CD14-positive monocyte (primary cell): ENCODE measurements around the gene CCDC34. TPM values are rescaled to one million over a fixed set of nuclear protein-coding genes. Genes with fewer than 3 reads are reported as not detected.

ENCODE experiments used
- DNase-seq, 3 donors: peaks; one replicate each; pipeline ENCODE4 v3.0.0-alpha.2; 2011 to 2022
- H2AFZ ChIP-seq: 2 replicates; pipeline ENCODE4 v1.6.0; 2012; ENCODE audit warnings: mild to moderate bottlenecking, low read depth, low read length, inconsistent platforms; ENCODE audit not compliant: insufficient read depth, poor library complexity, severe bottlenecking
- H3K27ac ChIP-seq, 2 donors: 1 replicate in 1 of 2; 2 replicates in 1 of 2; pipeline ENCODE4 v1.5.1; 2012 to 2013; ENCODE audit warnings: low read length in 2 of 2, control low read depth in 1 of 2, inconsistent platforms in 1 of 2, low read depth in 1 of 2, mild to moderate bottlenecking in 1 of 2
- H3K27me3 ChIP-seq, 2 donors: one replicate each; pipeline versions ENCODE4 v1.6.0 to v1.6.1; 2011 to 2013; ENCODE audit warnings: low read length in 2 of 2; ENCODE audit not compliant: control insufficient read depth in 2 of 2, insufficient read depth in 2 of 2
- H3K36me3 ChIP-seq, 2 donors: replicated peaks in 1 of 2; 1 replicate in 1 of 2; 2 replicates in 1 of 2; pipeline versions ENCODE4 v1.5.1 to v1.6.1; 2012 to 2013; ENCODE audit warnings: low read length in 2 of 2, control low read depth in 1 of 2, inconsistent platforms in 1 of 2, mild to moderate bottlenecking in 1 of 2; ENCODE audit not compliant: insufficient read depth in 2 of 2, control insufficient read depth in 1 of 2
- H3K4me1 ChIP-seq, 2 donors: 1 replicate in 1 of 2; 2 replicates in 1 of 2; pipeline versions ENCODE4 v1.5.1 to v1.6.1; 2012 to 2013; ENCODE audit warnings: low read length in 2 of 2, control low read depth in 1 of 2, inconsistent platforms in 1 of 2, mild to moderate bottlenecking in 1 of 2, moderate library complexity in 1 of 2; ENCODE audit not compliant: insufficient read depth in 2 of 2, control insufficient read depth in 1 of 2
- H3K4me2 ChIP-seq: replicated peaks from 2 replicates; pipeline ENCODE3; 2012; ENCODE audit warnings: low read length, moderate library complexity, mild to moderate bottlenecking; ENCODE audit not compliant: poor library complexity, severe bottlenecking; ENCODE audit errors: extremely low read depth
- H3K4me3 ChIP-seq, 3 experiments: fragments of 200-600 bp in 1 of 3; sonication (generic) in 1 of 3; replicated peaks in 1 of 3; 1 replicate in 2 of 3; 2 replicates in 1 of 3; pipeline ENCODE4 v1.5.1; 2011 to 2013; ENCODE audit warnings: low read length in 3 of 3, mild to moderate bottlenecking in 3 of 3, control low read depth in 2 of 3, low read depth in 2 of 3, inconsistent platforms in 1 of 3, moderate library complexity in 1 of 3
- H3K79me2 ChIP-seq: 2 replicates; pipeline ENCODE4 v1.6.0; 2012; ENCODE audit warnings: mild to moderate bottlenecking, control low read depth, inconsistent platforms, low read length, moderate library complexity; ENCODE audit not compliant: insufficient read depth
- H3K9ac ChIP-seq: 2 replicates; pipeline ENCODE4 v1.6.0; 2017; ENCODE audit warnings: low read length, mild to moderate bottlenecking; ENCODE audit not compliant: insufficient read depth, poor library complexity, severe bottlenecking
- H3K9me3 ChIP-seq, 2 donors: replicated peaks in 1 of 2; 1 replicate in 1 of 2; 2 replicates in 1 of 2; pipeline versions ENCODE4 v1.5.1 to v1.6.1; 2012 to 2013; ENCODE audit warnings: low read length in 2 of 2, control low read depth in 1 of 2; ENCODE audit not compliant: control insufficient read depth in 1 of 2, insufficient read depth in 1 of 2
- H4K20me1 ChIP-seq: 2 replicates; pipeline ENCODE4 v1.6.0; 2012; ENCODE audit warnings: mild to moderate bottlenecking, low read length, control low read depth, moderate library complexity; ENCODE audit not compliant: insufficient read depth
- H3K27ac Mint-ChIP-seq, 7 donors: one replicate each; pipeline ENCODE4 v1.8.0; 2020; ENCODE audit warnings: mild to moderate bottlenecking in 7 of 7, mixed read lengths in 7 of 7, moderate library complexity in 6 of 7, inconsistent platforms in 2 of 7
- H3K27me3 Mint-ChIP-seq, 3 donors: one replicate each; pipeline ENCODE4 v1.8.0; 2021 to 2022; ENCODE audit warnings: low read depth in 3 of 3, mild to moderate bottlenecking in 3 of 3, mixed read lengths in 3 of 3, moderate library complexity in 3 of 3, inconsistent platforms in 1 of 3
- H3K36me3 Mint-ChIP-seq, 2 donors: one replicate each; pipeline ENCODE4 v1.8.0; 2020; ENCODE audit warnings: mixed read lengths in 2 of 2, inconsistent platforms in 1 of 2, mild to moderate bottlenecking in 1 of 2
- H3K4me1 Mint-ChIP-seq: one replicate; pipeline ENCODE4 v1.8.0; 2020; ENCODE audit warnings: mild to moderate bottlenecking, mixed read lengths
- H3K4me3 Mint-ChIP-seq, 2 donors: one replicate each; pipeline ENCODE4 v1.8.0; 2020; ENCODE audit warnings: mild to moderate bottlenecking in 2 of 2, mixed read lengths in 2 of 2, moderate library complexity in 1 of 2
- H3K9me3 Mint-ChIP-seq, 7 donors: one replicate each; pipeline ENCODE4 v1.8.0; 2020 to 2022; ENCODE audit warnings: mixed read lengths in 7 of 7, mild to moderate bottlenecking in 6 of 7, moderate library complexity in 6 of 7, inconsistent platforms in 2 of 7
- CTCF ChIP-seq: fragments of 200-600 bp; IDR thresholded peaks from one replicate; pipeline ENCODE4 v1.8.0; 2022; ENCODE audit warnings: antibody characterized with exemption, mild to moderate bottlenecking
- WGBS: methylation state at CpG from one replicate; pipeline ENCODE4 v1.1.5; 2013; ENCODE audit warnings: missing lambda C conversion rate; ENCODE audit not compliant: insufficient coverage; 5-methylcytosine and 5-hydroxymethylcytosine counted together
- intact Hi-C, 2 donors: fragments of 100-400 bp; cut with micrococcal nuclease; formaldehyde crosslinking; loops; one replicate each; pipeline versions ENCODE4 v1.15.0 to v1.15.1; 2023
- polyA plus RNA-seq, 3 donors: library from polyadenylated mRNA; depleted of rRNA in 1 of 3; unstranded in 2 of 3; stranded (reverse) in 1 of 3; fragments of 300-500 nt in 2 of 3; fragments of >200 nt in 1 of 3; fragmentation: Illumina TruSeq in 2 of 3; gene quantifications; 1 replicate in 2 of 3; 2 replicates in 1 of 3; pipeline ENCODE4 v1.2.3, GENCODE V29; 2012 to 2021

CCDC34 gene
- polyA plus RNA-seq, 3 donors = 0.08 to 0.11 (median 0.11) TPM

- no peak overlapping the region for H3K27ac ChIP-seq
- H3K9me3 ChIP-seq = no peaks in the 10 kb centered on the region
- H3K4me2 ChIP-seq = no peak overlapping the region
- Mint-ChIP-seq H3K27me3 (no peaks in the 10 kb centered on the region), H3K4me1 (no peaks in the 10 kb centered on the region), H3K9me3 (peaks cover 0 to 3% (median 0%) of the 10 kb centered on the region in 7 donors), H3K27ac (no peak overlapping the region), H3K36me3 (no peaks in the 10 kb centered on the region), H3K4me3 (no peak overlapping the region)
- no peak overlapping the region for H3K4me3 ChIP-seq
- H3K79me2 ChIP-seq = no peaks in the 10 kb centered on the region
- WGBS = 100% methylated on average over 3 of the region's 5 CpGs
- no peaks in the 10 kb centered on the region for H4K20me1 ChIP-seq
- no peak for DNase-seq
- H3K9ac ChIP-seq = no peak overlapping the region
- TF ChIP-seq CTCF = no peak
- H2AFZ ChIP-seq = no peak overlapping the region
- no peaks in the 10 kb centered on the region for H3K36me3 ChIP-seq
- intact Hi-C loops = no loop called here
- H3K4me1 ChIP-seq = no peaks in the 10 kb centered on the region
- H3K27me3 ChIP-seq = no peaks in the 10 kb centered on the region
These were observed 22.2 kb upstream of the CCDC34 start for GRCh38 chr11:27385245-27385644.

GRCh38 chr11:27384227-27384626, 21.2 kb upstream of the CCDC34 start:
- H3K27me3 ChIP-seq = no peaks in the 10 kb centered on the region
- Mint-ChIP-seq H3K36me3 (no peaks in the 10 kb centered on the region), H3K4me1 (no peaks in the 10 kb centered on the region), H3K4me3 (no peak overlapping the region), H3K9me3 (peaks cover 0 to 3% (median 0%) of the 10 kb centered on the region in 7 donors), H3K27ac (no peak overlapping the region), H3K27me3 (no peaks in the 10 kb centered on the region)
- H3K27ac ChIP-seq = no peak overlapping the region
- H2AFZ ChIP-seq = no peak overlapping the region
- no peaks in the 10 kb centered on the region for H3K36me3 ChIP-seq
- no peak overlapping the region for H3K9ac ChIP-seq
- DNase-seq = no peak
- H3K9me3 ChIP-seq = no peaks in the 10 kb centered on the region
- H3K4me3 ChIP-seq = no peak overlapping the region
- no peak for TF ChIP-seq CTCF
- intact Hi-C loops = no loop called here
- no peaks in the 10 kb centered on the region for H4K20me1 ChIP-seq
- no peak overlapping the region for H3K4me2 ChIP-seq
- no peaks in the 10 kb centered on the region for H3K4me1 ChIP-seq
- no peaks in the 10 kb centered on the region for H3K79me2 ChIP-seq
